IMR-90 (cell line): ENCODE data around the gene SDCCAG8. TPM values are rescaled to one million over a fixed set of nuclear protein-coding genes. Genes with fewer than 3 reads are reported as not detected.

Experiments used
- ATAC-seq: fragments of 200-7000 bp; cut with Tn5 transposase; 2 replicates; pipeline ENCODE4 v1.9.1; 2020; ENCODE audit warnings: low read depth, mild to moderate bottlenecking, moderate library complexity
- BruUV-seq: library from RNA; stranded (reverse); fragments of 400-500 nt; replicated peaks from 2 replicates; lab custom pipeline; 2021; lab: Mats Ljungman, UMichigan
- CTCF ChIA-PET: fragments of 300-600 bp; formaldehyde crosslinking; extraction: SDS; loops from one replicate; lab custom pipeline; 2021; ENCODE audit warnings: antibody characterized with exemption; lab: Yijun Ruan, JAX
- POLR2A ChIA-PET: fragments of 300-600 bp; sonication (Branson Sonifier 250); formaldehyde crosslinking; loops from one replicate; lab custom pipeline; 2022; ENCODE audit warnings: antibody characterized with exemption; ENCODE audit not compliant: unreplicated experiment; lab: Charles Lee
- DNase-seq: peaks from one replicate; pipeline ENCODE4 v3.0.0; 2013
- H2AFZ ChIP-seq: replicated peaks from 2 replicates; pipeline ENCODE3; 2013; ENCODE audit warnings: low read length, mild to moderate bottlenecking; ENCODE audit not compliant: poor library complexity
- H2AK5ac ChIP-seq: 2 replicates; pipeline ENCODE4 v1.6.1; 2013; ENCODE audit warnings: low read depth, low read length, inconsistent platforms
- H2AK9ac ChIP-seq: replicated peaks from 2 replicates; pipeline ENCODE3; 2013; ENCODE audit warnings: mild to moderate bottlenecking, low read depth, low read length, moderate library complexity; ENCODE audit not compliant: poor library complexity
- H2BK120ac ChIP-seq: 2 replicates; pipeline ENCODE4 v1.6.1; 2013; ENCODE audit warnings: low read depth, low read length, inconsistent platforms
- H2BK15ac ChIP-seq: 3 replicates; pipeline ENCODE4 v1.6.1; 2013; ENCODE audit warnings: low read depth, low read length, inconsistent platforms
- H2BK20ac ChIP-seq: 2 replicates; pipeline ENCODE4 v1.6.1; 2013; ENCODE audit warnings: low read depth, mild to moderate bottlenecking, inconsistent platforms, low read length, moderate library complexity
- H2BK5ac ChIP-seq: 2 replicates; pipeline ENCODE4 v1.6.1; 2013; ENCODE audit warnings: mild to moderate bottlenecking, low read depth, low read length, inconsistent platforms; ENCODE audit not compliant: poor library complexity, severe bottlenecking
- H3K14ac ChIP-seq: replicated peaks from 2 replicates; pipeline ENCODE4 v1.6.1; 2013; ENCODE audit warnings: low read depth, low read length, inconsistent platforms
- H3K18ac ChIP-seq: 2 replicates; pipeline ENCODE4 v1.6.1; 2013; ENCODE audit warnings: low read depth, low read length, control low read depth
- H3K23ac ChIP-seq: 2 replicates; pipeline ENCODE4 v1.6.1; 2013; ENCODE audit warnings: low read depth, low read length, inconsistent platforms
- H3K27ac ChIP-seq: 2 replicates; pipeline ENCODE4 v1.5.1; 2013; ENCODE audit warnings: mild to moderate bottlenecking, control low read depth, low read length; ENCODE audit not compliant: insufficient read depth
- H3K27me3 ChIP-seq: 2 replicates; pipeline ENCODE4 v1.6.1; 2013; ENCODE audit warnings: low read length; ENCODE audit not compliant: control insufficient read depth, insufficient read depth
- H3K36me3 ChIP-seq: 2 replicates; pipeline ENCODE4 v1.6.1; 2013; ENCODE audit warnings: low read length, mixed read lengths; ENCODE audit not compliant: control insufficient read depth, insufficient read depth
- H3K4ac ChIP-seq: 2 replicates; pipeline ENCODE4 v1.6.1; 2013; ENCODE audit warnings: low read depth, low read length, inconsistent platforms
- H3K4me1 ChIP-seq: 2 replicates; pipeline ENCODE4 v1.6.1; 2013; ENCODE audit warnings: low read length, mixed read lengths; ENCODE audit not compliant: control insufficient read depth, insufficient read depth
- H3K4me2 ChIP-seq: 2 replicates; pipeline ENCODE4 v1.6.1; 2013; ENCODE audit warnings: low read depth, mild to moderate bottlenecking, control low read depth, low read length, moderate library complexity
- H3K4me3 ChIP-seq: 2 replicates; pipeline ENCODE4 v1.5.1; 2013; ENCODE audit warnings: low read depth, mild to moderate bottlenecking, control low read depth, low read length, moderate library complexity; ENCODE audit not compliant: insufficient read depth
- H3K56ac ChIP-seq: 2 replicates; pipeline ENCODE4 v1.6.1; 2013; ENCODE audit warnings: low read length, inconsistent platforms; ENCODE audit not compliant: insufficient read depth; ENCODE audit errors: extremely low read depth
- H3K79me1 ChIP-seq, 2 experiments: 2 replicates each; pipeline ENCODE4 v1.6.1; 2013; ENCODE audit warnings: low read length in 2 of 2, inconsistent platforms in 1 of 2, low read depth in 1 of 2
- H3K9ac ChIP-seq: 2 replicates; pipeline ENCODE4 v1.6.1; 2013; ENCODE audit warnings: low read depth, low read length, control low read depth
- H3K9me1 ChIP-seq: 2 replicates; pipeline ENCODE4 v1.6.1; 2013; ENCODE audit warnings: low read length, inconsistent platforms; ENCODE audit not compliant: insufficient read depth
- H3K9me3 ChIP-seq: 2 replicates; pipeline ENCODE4 v1.6.1; 2013; ENCODE audit warnings: low read length; ENCODE audit not compliant: control insufficient read depth, insufficient read depth
- H4K20me1 ChIP-seq: 2 replicates; pipeline ENCODE4 v1.6.1; 2013; ENCODE audit warnings: low read length, inconsistent platforms; ENCODE audit not compliant: insufficient read depth
- H4K5ac ChIP-seq: 2 replicates; pipeline ENCODE4 v1.6.1; 2013; ENCODE audit warnings: mild to moderate bottlenecking, low read depth, low read length, control low read depth
- H4K8ac ChIP-seq, 2 experiments: 2 replicates each; pipeline ENCODE4 v1.6.1; 2013; ENCODE audit warnings: low read depth in 2 of 2, low read length in 2 of 2, control low read depth in 1 of 2, inconsistent platforms in 1 of 2
- H4K91ac ChIP-seq: 2 replicates; pipeline ENCODE4 v1.6.1; 2013; ENCODE audit warnings: low read depth, low read length, inconsistent platforms; ENCODE audit not compliant: insufficient read depth
- BHLHE40 ChIP-seq: fragments of 150-350 bp; IDR thresholded peaks from 2 replicates; pipeline ENCODE4 v1.6.1; 2016; ENCODE audit warnings: mild to moderate bottlenecking, low read depth, low read length
- CEBPB ChIP-seq: IDR thresholded peaks from 2 replicates; pipeline ENCODE4 v1.6.1; 2012; ENCODE audit warnings: low read depth, low read length, improper control_type of control experiment
- FOS ChIP-seq: fragments of 150-350 bp; IDR thresholded peaks from 2 replicates; pipeline ENCODE4 v1.6.1; 2016; ENCODE audit warnings: low read depth, low read length
- POLR2A ChIP-seq: IDR thresholded peaks from 2 replicates; pipeline ENCODE4 v1.6.1; 2012; ENCODE audit warnings: mild to moderate bottlenecking, low read depth, low read length
- RAD21 ChIP-seq: IDR thresholded peaks from 2 replicates; pipeline ENCODE4 v1.6.1; 2012; ENCODE audit warnings: low read length, improper control_type of control experiment
- RCOR1 ChIP-seq: IDR thresholded peaks from 2 replicates; pipeline ENCODE4 v1.6.1; 2012; ENCODE audit warnings: mild to moderate bottlenecking, low read length, improper control_type of control experiment; ENCODE audit not compliant: insufficient replicate concordance
- RFX5 ChIP-seq: IDR thresholded peaks from 2 replicates; pipeline ENCODE4 v1.8.0; 2012; ENCODE audit warnings: low read depth, mild to moderate bottlenecking, low read length, moderate library complexity
- USF2 ChIP-seq: fragments of 150-350 bp; IDR thresholded peaks from 2 replicates; pipeline ENCODE4 v1.6.1; 2017; ENCODE audit warnings: mild to moderate bottlenecking, antibody characterized with exemption, low read length, low read depth
- dilution Hi-C: fragments of 300-500 bp; cut with HindIII; formaldehyde crosslinking; loops from one replicate; pipeline ENCODE4 v1.14.3; 2018; ENCODE audit warnings: low sequenced_read_pairs; ENCODE audit not compliant: unreplicated experiment
- in situ Hi-C: fragments of 300-500 bp; cut with MboI; formaldehyde crosslinking; loops from 3 replicates; pipeline ENCODE4 v1.14.3; 2019; ENCODE audit warnings: low sequenced_read_pairs, inconsistent platforms, mixed read lengths
- intact Hi-C: fragments of 100-400 bp; cut with micrococcal nuclease; formaldehyde crosslinking; loops from 2 replicates; pipeline ENCODE4 v1.10.0; 2022
- polyA plus RNA-seq, 3 experiments: library from polyadenylated mRNA; depleted of rRNA; stranded (reverse); fragments of >200 nt; gene quantifications; 2 replicates each; pipeline ENCODE4 v1.2.3, GENCODE V29; 2012; ENCODE audit warnings: low replicate concordance in 1 of 3
- total RNA-seq: library from RNA; depleted of rRNA; stranded (reverse); fragments of >200 nt; gene quantifications from 2 replicates; pipeline ENCODE4 v1.2.3, GENCODE V29; 2012
- TF ChIP-seq, protein P1 (sequence below): fragments of 150-350 bp; IDR thresholded peaks from 2 replicates; pipeline ENCODE4 v1.6.1; 2016; ENCODE audit warnings: low read depth, mild to moderate bottlenecking, low read length, moderate library complexity, borderline replicate concordance

SDCCAG8 gene
- total and polyA plus RNA-seq, 2 of the 4 experiments (the other 2 are of a cell fraction) = 25.2 to 46.8 TPM

GRCh38 chr1:243315893-243316292, 60.1 kb downstream of the SDCCAG8 start:
- TF ChIP-seq FOS = no peak
- TF ChIP-seq CEBPB = no peak
- TF ChIP-seq USF2 = no peak
- TF ChIP-seq BHLHE40 = no peak
- no peak for TF ChIP-seq RCOR1
- TF ChIP-seq, protein P1, sequence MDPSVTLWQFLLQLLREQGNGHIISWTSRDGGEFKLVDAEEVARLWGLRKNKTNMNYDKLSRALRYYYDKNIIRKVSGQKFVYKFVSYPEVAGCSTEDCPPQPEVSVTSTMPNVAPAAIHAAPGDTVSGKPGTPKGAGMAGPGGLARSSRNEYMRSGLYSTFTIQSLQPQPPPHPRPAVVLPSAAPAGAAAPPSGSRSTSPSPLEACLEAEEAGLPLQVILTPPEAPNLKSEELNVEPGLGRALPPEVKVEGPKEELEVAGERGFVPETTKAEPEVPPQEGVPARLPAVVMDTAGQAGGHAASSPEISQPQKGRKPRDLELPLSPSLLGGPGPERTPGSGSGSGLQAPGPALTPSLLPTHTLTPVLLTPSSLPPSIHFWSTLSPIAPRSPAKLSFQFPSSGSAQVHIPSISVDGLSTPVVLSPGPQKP = no peak
- no peak for TF ChIP-seq POLR2A
- TF ChIP-seq RFX5 = no peak
- TF ChIP-seq RAD21 = no peak
- Histone ChIP-seq H3K56ac (no peak overlapping the region), H3K27me3 (no peaks in the 10 kb centered on the region), H3K27ac (no peak overlapping the region), H2BK20ac (no peak overlapping the region), H4K5ac (no peak overlapping the region), H3K9me3 (no peaks in the 10 kb centered on the region), H4K91ac (no peak overlapping the region), H3K23ac (no peak overlapping the region), H3K14ac (no peak overlapping the region), H3K9me1 (no peaks in the 10 kb centered on the region; the same call in 1 of the 2 replicates), H3K4me2 (peak overlapping the region; percentile 42; the same call in 1 of the 2 replicates), H2BK15ac (no peak overlapping the region), H2AK5ac (no peak overlapping the region), H3K9ac (no peak overlapping the region), H2AFZ (no peak overlapping the region), H3K4me1 (peaks cover 2% of the 10 kb centered on the region; the same call in 1 of the 2 replicates), H3K4ac (no peak overlapping the region), H3K36me3 (peaks cover 11% of the 10 kb centered on the region), H4K8ac (no peak overlapping the region), H3K4me3 (no peak overlapping the region), H4K20me1 (no peaks in the 10 kb centered on the region), H3K79me1 (peaks cover 0 to 3% of the 10 kb centered on the region in 2 experiments; a peak in 2 of 4 replicates), H2BK120ac (no peak overlapping the region), H2AK9ac (no peak overlapping the region), H2BK5ac (no peak overlapping the region), H3K18ac (no peak overlapping the region)
- in situ Hi-C loops = loop anchor here (25.0 kb wide), 2 partner anchors 854 to 1704 kb away; no protein-coding TSS in a partner anchor
- BruUV-seq = no TSS peak
- DNase-seq = no peak
- dilution Hi-C loops = no loop called here
- ChIA-PET CTCF (no interaction called here), POLR2A (no interaction called here)
- 0 out of 2 replicates have a peak, but pooled peaks have one; percentile 17 for ATAC-seq
- intact Hi-C loops = no loop called here
